Kasumi-1 (cell line): ENCODE data around the gene SMPD3.

Experiments
- DNase-seq, 2 experiments: peaks; one replicate each; lab custom pipeline; 2025; lab: John Stamatoyannopoulos, UW

The SMPD3 gene

DNA sequence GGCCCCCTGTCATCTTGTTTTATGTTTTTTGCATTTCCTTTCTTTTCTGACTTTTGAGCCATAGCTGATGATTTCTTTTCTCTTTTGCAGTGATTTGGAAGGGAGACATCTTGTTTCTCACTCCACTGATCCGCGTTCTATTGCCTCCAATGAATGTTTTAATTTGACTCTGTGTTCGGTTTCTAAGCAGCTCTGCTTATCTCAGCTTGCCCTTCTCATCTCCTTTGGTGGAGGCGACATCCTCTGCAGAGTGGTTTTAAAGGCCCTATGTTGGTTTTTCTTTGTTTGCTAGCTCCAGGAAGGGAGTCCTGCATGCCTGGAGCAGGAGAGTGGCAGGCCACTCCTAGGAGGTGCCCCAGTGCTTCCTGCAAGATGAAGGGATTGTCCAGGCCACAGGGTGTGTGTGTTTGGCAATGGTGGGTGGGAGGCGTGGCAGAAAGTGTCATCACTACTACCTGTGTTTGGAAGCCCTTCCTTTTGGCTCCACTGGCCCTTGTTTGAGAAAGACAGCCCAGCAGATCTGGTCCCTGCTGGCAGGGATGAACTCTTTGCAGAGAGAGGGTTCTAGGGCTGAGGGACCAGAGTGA lies 13.6 kb downstream of the SMPD3 start:
- no peak for DNase-seq

DNA sequence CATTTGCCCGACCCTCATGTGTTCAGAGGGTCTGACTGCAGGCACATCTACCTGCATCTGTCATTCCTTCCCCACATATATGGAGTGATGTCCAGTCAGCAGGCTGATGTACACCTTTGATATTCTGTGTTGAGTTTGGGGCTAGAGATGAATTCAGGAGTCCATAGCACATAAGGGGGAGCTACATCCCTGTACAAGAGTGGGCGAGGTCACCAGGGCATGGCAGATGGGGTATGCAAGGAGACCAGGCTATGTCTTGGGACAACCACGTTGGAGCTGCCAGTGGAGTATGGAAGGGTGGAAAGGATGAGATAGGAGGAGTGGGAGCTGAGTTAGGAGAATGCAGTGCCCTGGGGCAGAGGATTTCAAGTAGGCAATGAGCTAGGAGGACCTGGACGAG lies 15.0 kb downstream of the SMPD3 start:
- DNase-seq: no peak

DNA sequence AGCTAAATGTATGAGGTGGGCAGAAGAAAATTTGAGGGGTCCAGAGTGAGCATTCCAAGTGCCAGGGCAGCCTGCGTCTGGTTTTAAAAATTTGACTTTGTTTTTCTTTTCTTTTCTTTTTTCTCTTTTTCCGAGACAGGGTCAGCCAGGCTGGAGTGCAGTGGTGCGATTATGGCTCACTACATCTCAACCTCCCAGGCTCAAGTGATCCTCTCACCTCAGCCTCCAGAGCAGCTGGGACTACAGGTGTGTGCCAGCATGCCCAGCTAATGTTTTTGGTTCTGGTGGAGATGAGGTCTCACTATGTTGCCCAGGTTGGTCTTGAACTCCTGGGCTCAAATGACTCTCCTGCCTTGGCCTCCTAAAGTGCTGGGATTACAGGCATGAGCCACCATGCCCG lies 15.6 kb downstream of the SMPD3 start:
- no peak for DNase-seq

DNA sequence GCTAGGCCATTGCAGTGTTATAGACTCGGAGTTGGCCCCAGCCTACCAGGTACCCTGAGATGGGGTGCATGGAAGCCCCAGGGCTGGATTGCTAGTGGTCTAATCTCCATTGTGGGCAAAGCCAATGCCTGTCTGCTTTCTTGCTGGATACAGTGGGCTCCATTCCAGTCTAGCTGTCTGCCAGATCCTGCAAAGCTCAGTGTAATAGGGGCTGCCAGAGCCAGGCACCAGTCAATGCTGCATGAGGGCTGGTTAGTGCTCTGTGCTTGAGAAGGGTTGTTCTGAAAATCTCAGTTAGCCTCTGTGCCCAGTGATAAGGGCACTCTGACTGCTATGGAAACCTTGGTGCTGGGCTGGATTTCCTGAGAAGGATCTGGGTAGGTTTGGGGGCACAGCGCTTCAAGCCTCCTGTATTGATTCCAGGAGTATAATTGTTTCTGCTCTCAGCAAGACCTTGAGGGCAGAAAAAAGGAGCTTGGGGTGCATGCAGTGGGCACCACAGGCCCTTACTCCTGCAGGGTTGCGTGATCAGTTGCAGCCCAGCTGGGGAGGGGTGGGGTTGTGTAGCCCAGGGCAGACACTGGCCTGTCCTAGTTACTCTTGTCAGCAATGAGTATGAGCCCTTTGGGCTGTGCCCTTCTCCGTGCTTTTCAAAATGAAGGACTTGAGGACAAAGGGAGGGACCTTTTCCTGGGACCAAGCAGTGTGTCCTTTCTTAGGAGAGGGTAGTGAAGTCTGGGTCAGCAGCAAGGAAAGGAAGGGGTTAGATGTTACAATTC lies 19.0 kb downstream of the SMPD3 start:
- DNase-seq: no peak

DNA sequence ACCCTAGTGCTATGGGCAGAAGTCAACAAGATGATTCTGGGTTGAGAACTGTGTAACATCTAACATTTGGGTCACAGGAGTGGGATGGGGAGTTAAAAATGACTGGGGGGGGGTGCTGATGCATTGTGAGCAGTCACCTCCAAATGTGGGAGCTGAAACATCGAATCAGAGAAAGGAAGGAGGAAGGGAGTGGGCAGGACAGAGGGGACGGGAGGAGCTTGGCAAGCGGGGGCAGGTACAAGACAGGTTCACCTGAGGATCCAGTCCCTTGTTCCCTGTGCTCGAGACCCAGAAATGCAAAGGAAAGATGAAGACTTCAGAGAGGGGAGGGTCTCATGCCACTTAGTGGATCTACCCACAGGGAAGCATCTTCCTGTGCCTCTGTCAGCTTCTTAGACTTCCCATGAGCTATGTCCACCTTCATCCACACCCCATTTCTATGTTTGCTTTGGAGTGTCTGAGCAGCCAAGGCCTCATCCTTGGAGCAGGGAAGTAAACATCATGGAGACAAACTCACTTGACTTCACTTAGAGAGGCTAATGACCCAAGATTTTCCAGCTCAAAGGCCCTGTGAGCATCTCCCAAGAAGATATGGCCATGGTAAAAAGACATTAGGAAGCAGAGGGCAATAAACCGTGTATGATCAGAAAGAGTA lies 20.5 kb downstream of the SMPD3 start:
- no peak for DNase-seq

DNA sequence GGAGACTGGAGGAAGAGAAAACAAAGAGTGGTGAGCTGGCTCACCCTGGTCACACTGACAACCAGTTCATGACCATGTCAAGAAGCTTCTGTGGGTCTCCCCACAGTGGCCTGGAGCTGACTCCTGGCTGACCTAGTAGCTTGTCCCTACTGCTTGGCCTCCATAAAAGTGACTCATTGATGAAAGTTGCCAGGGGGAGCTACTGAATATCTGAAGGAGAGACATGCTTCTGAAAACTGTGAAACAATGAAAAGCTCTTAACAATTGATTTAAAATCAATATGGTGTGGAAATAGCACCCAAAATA lies 22.0 kb downstream of the SMPD3 start:
- no peak for DNase-seq

DNA sequence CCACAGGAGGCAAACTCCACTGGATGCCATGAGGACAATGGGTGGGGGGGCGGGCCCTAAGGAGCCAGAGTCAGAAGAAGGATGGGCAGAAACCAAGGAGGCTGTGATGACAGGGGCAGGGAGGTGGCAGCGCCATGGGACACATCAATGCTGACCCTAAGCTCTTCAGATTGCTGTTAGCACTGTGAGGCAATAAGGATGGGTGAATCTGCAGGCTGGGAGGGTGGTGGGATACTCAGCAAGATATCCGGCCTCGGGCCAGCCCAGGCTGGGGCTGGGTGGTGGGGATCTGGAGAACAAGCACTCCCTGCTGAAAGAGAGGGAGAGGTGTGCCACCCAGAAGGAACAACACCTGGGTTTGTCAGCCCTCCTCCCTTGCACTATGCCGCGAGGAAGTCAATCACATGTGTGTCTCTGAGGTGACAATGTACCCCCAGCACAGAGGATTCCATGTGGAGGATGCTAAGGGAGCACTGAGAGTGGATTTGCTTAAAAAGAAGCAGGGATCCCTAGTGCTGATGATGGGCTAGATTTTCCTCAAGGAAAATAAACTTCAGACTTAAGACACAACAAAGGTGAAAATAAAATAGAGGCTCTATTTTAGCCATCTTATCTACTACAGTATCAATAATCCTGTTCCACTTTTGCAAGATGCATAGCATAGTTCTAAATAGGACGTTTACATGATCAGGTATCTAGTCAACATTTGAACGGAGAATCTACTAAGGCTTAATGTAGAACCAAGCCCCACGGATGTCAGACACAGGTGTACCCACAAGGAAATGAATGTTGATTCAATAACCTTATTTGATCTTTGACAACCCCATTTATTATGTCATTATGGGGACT lies 22.6 kb downstream of the SMPD3 start:
- DNase-seq: no peak

DNA sequence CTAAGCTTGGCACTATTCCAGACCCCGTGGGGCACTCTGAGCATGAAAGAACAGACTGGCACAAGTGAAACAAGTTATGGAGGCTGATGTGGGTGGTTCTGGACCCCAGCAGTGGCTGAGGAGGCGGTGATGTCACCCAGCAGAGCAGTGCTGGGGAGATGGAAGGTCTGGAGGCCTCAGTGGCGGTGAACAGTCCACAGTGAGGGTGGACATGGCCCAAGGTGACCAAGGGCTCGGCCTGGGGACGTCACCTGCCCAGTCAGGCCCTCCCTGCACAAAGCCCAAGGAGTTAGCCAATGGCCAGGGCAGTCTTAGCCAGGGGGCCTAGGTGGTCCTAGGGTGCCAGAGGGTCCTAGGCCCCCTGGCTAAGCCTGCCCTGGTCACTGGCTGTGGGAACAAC lies 24.5 kb downstream of the SMPD3 start:
- no peak for DNase-seq

DNA sequence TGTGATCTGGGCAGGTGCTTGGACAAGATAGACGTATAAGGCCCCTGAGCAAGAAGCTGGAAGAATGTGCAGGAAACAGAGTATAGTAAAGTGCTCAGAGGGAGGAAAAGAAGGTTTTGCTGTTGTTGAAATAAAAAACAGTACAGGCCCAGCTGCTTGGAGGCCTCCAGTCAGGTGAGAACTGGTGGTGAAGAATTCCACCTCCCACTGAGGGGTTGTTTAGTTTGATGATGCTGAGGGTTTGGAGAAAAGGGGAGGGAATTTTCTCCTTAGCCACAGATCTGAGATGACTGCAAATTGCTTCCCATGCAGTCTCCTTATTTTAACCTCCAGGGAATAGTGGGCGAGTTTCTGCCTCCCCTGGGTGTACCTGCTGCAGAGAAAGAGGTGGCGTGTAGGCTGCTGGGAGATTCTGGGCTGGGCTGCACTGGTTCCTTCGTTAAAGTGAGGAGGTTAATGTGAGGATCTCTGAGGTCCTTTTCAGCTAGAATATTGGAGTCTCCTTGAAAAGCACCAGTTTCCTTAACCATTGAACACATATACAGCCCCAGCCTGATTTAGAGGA lies 25.8 kb downstream of the SMPD3 start:
- DNase-seq: no peak

DNA sequence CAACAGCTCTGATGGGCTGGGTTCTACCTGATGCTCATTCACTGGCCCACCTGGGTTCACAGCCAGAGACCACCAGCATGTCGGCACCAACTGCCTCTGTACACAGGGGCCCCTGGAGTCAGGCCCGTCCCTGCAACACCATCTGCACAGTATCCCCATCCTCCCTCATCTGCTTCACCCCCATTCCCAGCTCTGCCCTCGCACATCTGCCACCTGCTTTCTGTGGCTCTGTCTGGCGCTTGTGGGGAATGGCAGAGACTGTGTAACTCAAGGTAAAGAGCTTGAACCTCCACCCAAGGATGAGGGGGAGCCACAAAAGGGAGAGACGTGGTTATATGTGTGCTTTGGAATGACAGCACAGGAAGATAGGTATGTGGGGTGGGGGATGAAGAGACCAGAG lies 27.2 kb downstream of the SMPD3 start:
- DNase-seq: no peak

DNA sequence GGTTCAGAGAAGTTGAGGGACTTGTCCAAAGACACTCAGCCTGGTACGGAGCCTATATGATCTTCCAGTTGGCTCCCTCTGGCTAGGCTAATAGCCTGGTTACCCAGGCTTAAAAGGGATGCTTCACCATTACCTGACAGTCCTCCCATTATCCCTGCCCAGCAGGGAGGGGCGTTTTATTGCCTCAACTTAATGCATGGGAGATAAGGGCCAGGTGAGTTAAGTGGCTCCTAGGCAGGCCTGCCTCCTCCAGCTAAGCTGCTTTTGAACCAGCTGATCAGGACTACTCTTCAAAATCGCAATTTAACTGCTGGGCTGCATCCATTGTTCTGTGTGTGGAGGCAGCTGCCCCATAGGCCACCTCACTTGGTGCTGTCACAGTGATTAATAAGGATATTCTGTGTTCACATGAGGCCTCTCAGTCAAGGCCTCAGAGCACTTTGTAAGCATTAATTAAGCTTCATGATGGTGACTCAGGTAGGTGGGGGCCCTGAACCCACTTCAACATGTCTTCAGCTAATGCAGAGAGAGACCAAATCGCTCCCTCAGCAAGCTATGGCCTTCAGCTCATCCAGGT lies 27.9 kb downstream of the SMPD3 start:
- no peak for DNase-seq

DNA sequence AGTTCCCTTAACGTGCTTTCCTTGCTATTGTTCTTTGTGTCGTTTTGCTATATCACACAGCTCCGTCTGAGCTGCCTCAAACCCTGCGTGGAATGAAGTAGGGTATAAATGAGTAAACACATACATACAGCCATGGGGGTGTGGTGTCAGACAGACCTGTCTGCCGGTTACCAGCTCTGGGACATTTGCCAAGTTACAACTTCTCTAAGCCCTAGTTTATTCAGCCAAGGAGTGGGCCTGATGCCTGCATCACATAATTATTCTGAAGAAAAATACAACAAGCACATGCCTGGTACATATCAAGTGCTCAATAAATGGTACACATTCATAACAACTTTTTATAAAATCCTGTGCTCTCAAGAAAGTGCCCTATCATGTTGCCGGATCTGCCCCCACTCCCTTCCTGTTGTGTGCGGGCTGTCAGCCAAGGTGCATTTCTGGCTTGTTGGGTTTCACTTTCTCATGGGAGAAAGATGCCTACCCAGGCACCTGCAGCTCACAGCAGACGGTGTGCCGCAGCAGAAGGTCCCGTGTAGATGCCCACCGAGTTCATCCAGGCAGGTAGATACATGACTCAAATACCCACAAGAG lies 30.5 kb downstream of the SMPD3 start:
- DNase-seq: no peak

DNA sequence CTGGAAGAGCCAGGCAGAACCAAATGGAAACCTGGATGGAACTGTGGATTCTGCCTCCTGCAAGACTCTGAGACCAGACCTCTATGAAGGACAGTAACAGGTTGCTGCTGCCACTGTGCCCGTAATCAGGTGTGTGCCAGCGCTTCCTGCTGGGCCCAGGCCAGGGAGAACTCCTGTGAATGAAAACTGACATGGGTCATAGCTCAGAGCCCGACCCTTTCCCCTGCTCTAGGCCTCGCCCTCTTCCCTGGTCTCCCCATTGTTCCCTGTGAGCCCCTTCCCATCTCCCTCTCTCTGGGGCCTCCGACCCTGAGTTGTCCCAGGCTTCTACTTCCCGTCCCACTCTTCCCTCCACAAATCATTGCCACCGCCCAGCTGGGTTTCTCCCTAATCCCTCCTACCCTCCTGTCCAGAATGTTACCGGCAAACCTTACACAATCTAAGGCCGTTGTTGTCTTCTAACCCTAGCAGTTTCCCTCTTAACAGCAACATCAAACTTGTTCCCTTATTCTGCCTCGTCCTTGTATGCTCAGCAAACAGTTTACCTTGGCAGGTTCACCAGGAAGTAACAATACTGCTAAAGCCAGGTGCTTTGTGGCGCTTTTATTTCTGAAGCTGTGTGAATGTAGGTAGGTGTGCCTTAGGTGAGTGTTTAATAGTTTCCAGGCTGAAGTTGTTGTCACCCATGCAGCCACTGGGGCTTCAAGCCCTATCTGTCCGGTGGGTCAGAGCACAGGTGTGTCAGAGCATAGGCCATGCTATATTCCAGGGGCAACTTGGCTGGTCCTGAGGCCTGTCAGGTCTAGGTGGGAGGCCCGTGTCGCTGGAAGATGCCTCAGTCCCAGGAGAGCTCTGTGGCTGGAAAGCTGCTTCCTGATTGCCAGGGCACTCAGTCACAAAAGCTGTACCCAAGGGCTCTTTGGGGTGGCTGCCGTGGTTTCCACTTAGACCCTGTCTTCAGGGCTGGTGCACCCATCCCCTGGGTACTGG lies 32.0 kb downstream of the SMPD3 start:
- DNase-seq: no peak

DNA sequence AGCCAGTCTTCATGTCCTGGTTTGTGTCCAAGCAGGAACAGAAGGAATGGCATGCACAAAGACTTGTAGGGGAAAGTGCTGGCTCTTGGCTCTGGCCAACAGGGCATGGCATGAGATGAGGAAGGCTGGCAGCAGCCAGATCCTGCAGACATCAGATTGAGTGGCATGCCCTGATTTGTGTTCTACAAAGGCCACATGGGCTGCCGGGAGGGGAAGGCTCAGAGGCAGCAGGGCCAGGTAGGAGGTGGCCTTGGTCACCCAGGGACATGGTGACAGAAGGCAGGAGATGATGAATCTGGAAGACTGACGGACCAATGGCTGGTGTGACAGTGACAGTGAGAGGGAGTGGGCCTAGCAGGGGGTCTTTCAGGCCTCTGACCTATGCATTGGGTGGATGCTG lies 33.7 kb downstream of the SMPD3 start:
- no peak for DNase-seq

DNA sequence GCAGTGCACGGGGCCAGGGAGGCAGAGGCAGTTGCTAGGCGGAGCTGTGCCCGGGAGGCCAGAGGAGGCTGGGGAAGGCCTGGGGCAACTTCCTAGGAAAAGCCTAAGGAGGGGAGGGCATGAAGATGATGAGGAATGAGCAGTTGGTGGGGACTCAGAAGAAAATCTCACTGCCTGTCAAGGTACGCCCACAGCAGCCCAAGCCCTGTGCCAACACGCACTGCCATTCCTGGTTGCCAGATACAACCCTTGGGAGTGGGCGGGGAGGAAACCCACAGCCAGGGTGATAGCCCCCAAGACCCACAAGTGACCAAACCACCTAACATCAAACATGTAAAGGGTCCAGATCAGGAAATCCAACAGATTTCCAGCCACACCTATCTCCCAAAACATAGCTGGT lies 36.2 kb downstream of the SMPD3 start:
- DNase-seq: no peak

DNA sequence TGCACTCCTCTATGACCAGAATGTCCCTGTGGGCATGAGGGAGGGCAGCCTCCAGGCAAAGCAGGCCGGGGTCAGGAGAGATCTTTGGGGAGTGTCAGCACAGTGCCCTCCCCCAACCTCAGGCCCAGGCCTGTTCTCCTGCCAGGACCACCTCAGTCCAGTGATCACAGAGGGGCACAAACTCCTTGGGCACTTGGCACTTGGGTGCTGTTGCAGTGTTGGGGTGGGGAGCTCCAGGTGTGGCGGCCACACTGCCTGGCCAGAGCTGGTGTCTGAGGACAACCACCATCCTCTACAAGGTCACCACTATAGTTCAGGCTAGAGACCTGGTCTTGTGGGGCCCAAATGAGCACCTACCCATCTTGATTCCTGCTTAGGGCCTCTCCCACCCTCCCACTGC lies 37.2 kb downstream of the SMPD3 start:
- no peak for DNase-seq

DNA sequence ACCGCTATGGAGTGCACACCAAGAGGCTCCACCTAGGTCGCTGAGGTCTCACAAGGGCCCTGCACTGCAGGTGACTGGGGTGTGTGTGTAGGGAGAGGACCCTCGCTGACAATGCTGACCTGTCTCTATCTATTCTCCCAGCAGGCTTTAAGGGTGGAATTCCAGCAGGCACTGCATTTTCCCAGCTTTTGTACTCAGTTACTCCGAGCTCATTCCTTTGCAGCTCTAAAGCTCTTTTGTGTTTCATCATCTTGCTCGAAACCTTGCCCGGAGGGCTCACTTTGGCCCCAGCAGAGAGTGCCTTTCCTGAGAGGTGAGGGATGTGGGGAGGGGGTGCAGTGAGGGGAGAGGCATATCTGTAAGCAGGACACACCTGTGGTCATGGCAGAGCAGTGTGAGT lies 39.3 kb downstream of the SMPD3 start:
- no peak for DNase-seq

DNA sequence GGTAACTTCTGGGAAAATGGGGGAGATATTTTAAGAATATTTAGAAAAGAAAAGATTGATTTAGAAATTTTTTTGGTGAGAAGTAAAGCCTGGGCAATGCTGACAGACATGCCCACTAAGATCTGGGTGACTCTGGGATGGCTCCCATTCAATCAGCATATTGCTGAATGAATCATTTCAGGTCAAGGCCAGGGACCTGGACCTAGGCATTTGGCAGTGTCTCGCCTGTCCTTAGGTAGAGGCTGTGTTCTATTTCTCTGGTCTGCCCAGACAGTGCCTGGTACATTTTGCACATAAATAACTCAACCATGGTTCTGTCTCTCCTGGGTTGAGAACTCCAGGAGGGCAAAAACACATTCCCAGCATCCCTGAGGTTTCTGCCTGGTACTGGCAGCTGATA lies 39.9 kb downstream of the SMPD3 start:
- no peak for DNase-seq

DNA sequence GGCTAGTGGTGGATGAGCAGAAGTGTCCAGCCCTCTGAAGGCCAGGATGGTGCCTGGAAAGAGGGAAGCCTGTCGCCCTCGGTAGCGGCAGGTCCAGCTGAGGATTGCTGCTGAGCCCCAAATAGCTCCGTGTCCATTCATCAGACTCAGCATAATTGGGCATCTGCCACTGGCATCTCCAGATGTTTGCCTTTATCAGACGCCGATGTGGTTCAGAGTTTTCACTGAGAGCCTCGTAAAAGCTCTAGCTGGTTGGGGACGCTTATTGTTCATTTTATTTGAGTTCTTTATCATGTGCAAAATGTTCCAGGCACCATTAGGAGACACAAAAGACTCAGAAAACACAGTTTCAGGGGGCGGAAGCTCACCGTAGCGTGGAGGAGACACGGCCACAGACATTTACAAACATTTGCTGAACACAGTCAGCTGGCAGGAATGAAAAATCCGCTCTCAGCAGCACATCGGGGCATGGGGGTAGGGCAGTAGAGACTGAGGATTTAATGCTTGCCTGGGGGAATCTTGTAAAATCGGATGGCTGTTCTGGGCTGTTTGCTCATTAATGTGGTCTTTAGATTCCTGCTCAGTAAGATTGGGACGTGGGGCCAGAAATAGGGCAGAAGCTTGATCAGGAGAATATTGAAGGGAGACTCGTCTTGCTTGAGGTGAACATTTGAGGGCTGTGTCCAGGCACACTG lies 41.7 kb downstream of the SMPD3 start:
- DNase-seq: no peak
